WTC11 (cell line): ENCODE measurements around the gene P3H2.

Source experiments
- CTCF ChIP-seq: fragments of 200-600 bp; IDR thresholded peaks from 2 replicates; pipeline ENCODE4 v1.8.0; 2022; ENCODE audit warnings: antibody characterized with exemption
- EMX1 ChIP-seq: fragments of 250-450 bp; sonication (Bioruptor Pico); IDR thresholded peaks from 2 replicates; pipeline ENCODE4 v1.8.0; 2021; ENCODE audit warnings: mild to moderate bottlenecking
- ESRRA ChIP-seq: sonication (generic); formaldehyde crosslinking; IDR thresholded peaks from 2 replicates; pipeline ENCODE4 v1.8.1; 2022; ENCODE audit warnings: mild to moderate bottlenecking, missing genetic modification reagents, borderline replicate concordance
- FOXJ3 ChIP-seq: sonication (generic); formaldehyde crosslinking; IDR thresholded peaks from 2 replicates; pipeline ENCODE4 v1.9.0; 2021; ENCODE audit warnings: missing genetic modification reagents, mild to moderate bottlenecking, borderline replicate concordance
- GABPB1 ChIP-seq: sonication (generic); formaldehyde crosslinking; IDR thresholded peaks from 2 replicates; pipeline ENCODE4 v1.8.1; 2023; ENCODE audit warnings: mild to moderate bottlenecking, missing genetic modification reagents
- MAX ChIP-seq: sonication (generic); formaldehyde crosslinking; IDR thresholded peaks from 2 replicates; pipeline ENCODE4 v1.8.0; 2022; ENCODE audit warnings: mild to moderate bottlenecking, missing genetic modification reagents
- NFE2L1 ChIP-seq: sonication (generic); formaldehyde crosslinking; IDR thresholded peaks from 2 replicates; pipeline ENCODE4 v1.8.1; 2023; ENCODE audit warnings: missing genetic modification reagents
- NFYB ChIP-seq: sonication (generic); formaldehyde crosslinking; conservative IDR thresholded peaks from 2 replicates; pipeline ENCODE4 v1.8.0; 2022; ENCODE audit warnings: low read depth, missing genetic modification reagents
- PREB ChIP-seq: sonication (generic); formaldehyde crosslinking; IDR thresholded peaks from 2 replicates; pipeline ENCODE4 v1.8.1; 2022; ENCODE audit warnings: mild to moderate bottlenecking, missing genetic modification reagents, moderate library complexity, borderline replicate concordance
- TEAD4 ChIP-seq: sonication (generic); formaldehyde crosslinking; IDR thresholded peaks from 2 replicates; pipeline ENCODE4 v1.8.0; 2022; ENCODE audit warnings: mild to moderate bottlenecking, missing genetic modification reagents
- TP53 ChIP-seq: sonication (generic); formaldehyde crosslinking; IDR thresholded peaks from 2 replicates; pipeline ENCODE4 v1.8.1; 2023; ENCODE audit warnings: mild to moderate bottlenecking, missing genetic modification reagents
- USF2 ChIP-seq: sonication (generic); formaldehyde crosslinking; IDR thresholded peaks from 2 replicates; pipeline ENCODE4 v1.8.1; 2023; ENCODE audit warnings: mild to moderate bottlenecking, missing genetic modification reagents, moderate library complexity
- ZNF138 ChIP-seq: sonication (generic); formaldehyde crosslinking; conservative IDR thresholded peaks from 2 replicates; pipeline ENCODE4 v1.8.1; 2022; ENCODE audit warnings: mild to moderate bottlenecking, moderate library complexity, missing genetic modification reagents

GRCh38 chr3:190120269-190121060 is at the start of gene P3H2:
- TF ChIP-seq TP53, result peak; percentile 64; the same call in 1 of the 2 replicates
- 0 out of 2 replicates have a peak, but pooled peaks have one; percentile 34 for TF ChIP-seq TEAD4 (CRISPR knock-in tag)
- TF ChIP-seq ZNF138 (CRISPR knock-in tag), result peak; percentile 65
- 0 out of 2 replicates have a peak, but pooled peaks have one; percentile 16 for TF ChIP-seq ESRRA (CRISPR knock-in tag)
- peak; percentile 6; the same call in 1 of the 2 replicates for TF ChIP-seq USF2 (CRISPR knock-in tag)
- TF ChIP-seq NFYB (CRISPR knock-in tag), result no peak
- peak; percentile 77 for TF ChIP-seq MAX (CRISPR knock-in tag)
- no peak for TF ChIP-seq EMX1
- no peak for TF ChIP-seq PREB (CRISPR knock-in tag)
- TF ChIP-seq NFE2L1 (CRISPR knock-in tag), result no peak
- no peak for TF ChIP-seq CTCF
- TF ChIP-seq FOXJ3, result no peak
- TF ChIP-seq GABPB1 (CRISPR knock-in tag), result no peak
